BJ (cell line): ENCODE results near the gene MTHFD1L. TPM values are rescaled to one million over a fixed set of nuclear protein-coding genes. Genes with fewer than 3 reads are reported as not detected.

ENCODE experiments used
- CTCF ChIA-PET: fragments of 350-600 bp; formaldehyde crosslinking; extraction: SDS; loops from one replicate; lab custom pipeline; 2021; ENCODE audit warnings: antibody characterized with exemption, inconsistent platforms; lab: Yijun Ruan, JAX
- POLR2A ChIA-PET: fragments of 300-600 bp; sonication (Branson Sonifier 250); formaldehyde crosslinking; extraction: SDS; loops from one replicate; lab custom pipeline; 2021; ENCODE audit warnings: antibody characterized with exemption; lab: Charles Lee
- DNase-seq: peaks from one replicate; pipeline ENCODE4 v3.0.0-alpha.2; 2011; ENCODE audit warnings: low read depth
- H3K27me3 ChIP-seq: 2 replicates; pipeline ENCODE4 v1.6.0; 2011; ENCODE audit warnings: low read length; ENCODE audit not compliant: control insufficient read depth, insufficient read depth
- H3K36me3 ChIP-seq: 2 replicates; pipeline ENCODE4 v1.5.1; 2011; ENCODE audit warnings: low read length; ENCODE audit not compliant: control insufficient read depth, insufficient read depth
- H3K4me3 ChIP-seq: 2 replicates; pipeline ENCODE4 v1.5.1; 2011; ENCODE audit warnings: low read depth, mild to moderate bottlenecking, control low read depth, low read length
- polyA plus RNA-seq: library from polyadenylated mRNA; depleted of rRNA; stranded (reverse); fragments of >200 nt; gene quantifications from 2 replicates; pipeline ENCODE4 v1.2.3, GENCODE V29; 2011
- TF ChIP-seq, protein P1 (sequence below): IDR thresholded peaks from 2 replicates; pipeline ENCODE4 v1.5.1; 2011; ENCODE audit warnings: low read depth, mild to moderate bottlenecking, control low read depth, inconsistent platforms, low read length, moderate library complexity; ENCODE audit not compliant: insufficient read depth

Gene MTHFD1L
- polyA plus RNA-seq, 1 experiment = 58.9 TPM

- peaks cover 17% of the 10 kb centered on the region for H3K36me3 ChIP-seq
- POLR2A ChIA-PET = no interaction called here
Observed at GRCh38 chr6:150962436-150962835, 96.9 kb downstream of the MTHFD1L start.

DNA sequence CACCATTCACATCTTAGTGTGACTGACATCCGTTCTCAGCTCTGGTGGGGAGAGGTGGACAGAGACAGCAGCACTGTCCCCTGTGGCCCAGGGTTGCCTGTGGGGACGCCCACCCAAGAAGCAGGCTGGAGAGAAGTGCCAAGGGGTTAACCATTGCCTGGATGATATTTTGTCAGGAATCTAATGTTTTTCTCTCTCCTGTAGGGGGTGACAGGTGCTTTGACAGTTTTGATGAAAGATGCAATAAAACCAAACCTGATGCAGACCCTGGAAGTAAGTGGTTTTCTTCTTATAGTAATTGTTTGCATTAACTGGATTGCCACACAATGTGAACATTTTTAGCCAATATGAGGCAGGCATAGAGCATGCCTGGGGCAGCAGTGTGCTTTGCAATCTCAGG is 99.3 kb downstream of the MTHFD1L start:
- TF ChIP-seq, protein P1, sequence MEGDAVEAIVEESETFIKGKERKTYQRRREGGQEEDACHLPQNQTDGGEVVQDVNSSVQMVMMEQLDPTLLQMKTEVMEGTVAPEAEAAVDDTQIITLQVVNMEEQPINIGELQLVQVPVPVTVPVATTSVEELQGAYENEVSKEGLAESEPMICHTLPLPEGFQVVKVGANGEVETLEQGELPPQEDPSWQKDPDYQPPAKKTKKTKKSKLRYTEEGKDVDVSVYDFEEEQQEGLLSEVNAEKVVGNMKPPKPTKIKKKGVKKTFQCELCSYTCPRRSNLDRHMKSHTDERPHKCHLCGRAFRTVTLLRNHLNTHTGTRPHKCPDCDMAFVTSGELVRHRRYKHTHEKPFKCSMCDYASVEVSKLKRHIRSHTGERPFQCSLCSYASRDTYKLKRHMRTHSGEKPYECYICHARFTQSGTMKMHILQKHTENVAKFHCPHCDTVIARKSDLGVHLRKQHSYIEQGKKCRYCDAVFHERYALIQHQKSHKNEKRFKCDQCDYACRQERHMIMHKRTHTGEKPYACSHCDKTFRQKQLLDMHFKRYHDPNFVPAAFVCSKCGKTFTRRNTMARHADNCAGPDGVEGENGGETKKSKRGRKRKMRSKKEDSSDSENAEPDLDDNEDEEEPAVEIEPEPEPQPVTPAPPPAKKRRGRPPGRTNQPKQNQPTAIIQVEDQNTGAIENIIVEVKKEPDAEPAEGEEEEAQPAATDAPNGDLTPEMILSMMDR = no peak
- H3K4me3 ChIP-seq = no peak overlapping the region
- ChIA-PET CTCF (no interaction called here), POLR2A (no interaction called here)
- peaks cover 22% of the 10 kb centered on the region for H3K36me3 ChIP-seq
- no peak for DNase-seq
- H3K27me3 ChIP-seq = no peaks in the 10 kb centered on the region

More at GRCh38 chr6:150962436-150962835, 96.9 kb downstream of the MTHFD1L start:
- H3K27me3 ChIP-seq = no peaks in the 10 kb centered on the region
- TF ChIP-seq, protein P1 = no peak
- H3K4me3 ChIP-seq = no peak overlapping the region
- no peak for DNase-seq
- CTCF ChIA-PET = no interaction called here

DNA sequence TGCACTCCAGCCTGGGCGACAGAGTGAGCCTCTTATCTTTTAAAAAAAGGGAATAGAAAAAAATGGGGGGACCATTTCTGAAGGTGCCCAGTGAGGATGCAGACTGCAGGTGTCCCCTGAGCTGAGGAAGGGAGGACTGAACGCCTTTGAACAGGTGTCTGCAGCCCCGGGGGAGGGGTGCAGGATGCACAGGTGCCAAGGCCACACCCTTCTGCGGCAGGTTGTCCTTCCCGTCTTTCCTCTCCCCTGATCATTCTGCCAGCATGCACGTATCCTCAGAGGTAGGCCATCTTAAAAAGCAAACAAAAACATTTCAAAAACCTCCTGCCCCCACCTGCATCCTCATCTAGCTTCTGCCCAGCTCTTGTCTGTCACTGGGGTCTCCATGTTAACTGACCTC is 101.3 kb downstream of the MTHFD1L start:
- peaks cover 17% of the 10 kb centered on the region for H3K36me3 ChIP-seq
- DNase-seq = no peak
- H3K27me3 ChIP-seq = no peaks in the 10 kb centered on the region
- POLR2A ChIA-PET = no interaction called here
- TF ChIP-seq, protein P1 = no peak
- H3K4me3 ChIP-seq = no peak overlapping the region
- CTCF ChIA-PET = interaction anchor here (1.2 kb wide), 1 partner anchor 369 kb away, joined by 3 read pairs; no protein-coding TSS in a partner anchor

DNA sequence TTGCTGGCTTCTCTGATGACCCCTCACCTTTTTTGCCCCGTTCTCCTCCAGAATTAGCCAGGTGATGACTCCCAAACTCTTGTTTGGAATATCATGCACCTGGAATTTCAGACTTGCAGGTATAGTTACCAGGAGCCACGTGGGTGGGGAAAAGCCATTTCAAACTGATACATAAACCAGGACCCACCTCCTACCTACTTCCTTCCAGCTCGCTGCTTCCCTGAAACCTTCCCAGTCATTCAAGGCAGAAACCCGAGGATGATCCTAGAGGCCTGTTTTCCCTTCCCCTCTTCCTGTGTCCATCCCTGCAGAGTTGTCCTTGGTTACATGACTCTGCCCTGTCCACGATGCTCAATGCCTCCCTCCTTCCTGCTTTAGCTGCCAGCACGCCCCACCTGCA is 101.9 kb downstream of the MTHFD1L start:
- Histone ChIP-seq H3K4me3 (no peak overlapping the region), H3K36me3 (peaks cover 17% of the 10 kb centered on the region), H3K27me3 (no peaks in the 10 kb centered on the region)
- TF ChIP-seq, protein P1 = no peak
- ChIA-PET CTCF (interaction anchor here (1.2 kb wide), 1 partner anchor 368 kb away, joined by 3 read pairs; no protein-coding TSS in a partner anchor), POLR2A (no interaction called here)
- DNase-seq = no peak

DNA sequence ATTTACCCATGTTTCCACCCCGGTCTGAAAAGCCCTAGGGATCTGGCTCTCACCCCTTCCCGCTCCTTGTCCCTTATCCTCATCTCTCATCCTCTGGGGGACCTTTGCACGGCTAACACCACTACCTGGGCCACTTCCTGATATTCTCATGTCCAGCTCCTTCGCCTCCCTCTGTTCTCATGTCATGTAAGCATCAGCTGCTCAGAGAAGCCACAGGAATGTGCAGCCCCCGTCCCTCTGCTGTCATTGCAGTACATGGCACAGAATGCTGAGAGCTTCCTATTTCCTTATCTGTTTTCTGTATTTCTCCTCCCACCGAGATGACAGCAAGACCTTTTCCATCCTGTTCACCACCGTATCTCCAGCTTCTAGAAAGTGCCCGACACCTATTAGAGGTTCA is 102.4 kb downstream of the MTHFD1L start:
- TF ChIP-seq, protein P1 = no peak
- Histone ChIP-seq H3K36me3 (peaks cover 18% of the 10 kb centered on the region), H3K27me3 (no peaks in the 10 kb centered on the region), H3K4me3 (no peak overlapping the region)
- POLR2A ChIA-PET = no interaction called here
- no peak for DNase-seq
- CTCF ChIA-PET = no interaction called here
